IMR-90 (cell line): ENCODE measurements around the gene TRIM37.

ENCODE experiments used
- BHLHE40 ChIP-seq: fragments of 150-350 bp; IDR thresholded peaks from 2 replicates; pipeline ENCODE4 v1.6.1; 2016; ENCODE audit warnings: mild to moderate bottlenecking, low read depth, low read length
- MXI1 ChIP-seq: IDR thresholded peaks from 2 replicates; pipeline ENCODE4 v1.6.1; 2012; ENCODE audit warnings: low read depth, mild to moderate bottlenecking, low read length, moderate library complexity, borderline replicate concordance

- TF ChIP-seq BHLHE40 (no peak), MXI1 (no peak)
Observed at GRCh38 chr17:59108400-59109102, 1.9 kb upstream of the TRIM37 start.
